NAMALWA (cell line): ENCODE results near the gene SMIM28.

Experiments
- DNase-seq: peaks from one replicate; pipeline ENCODE4 v3.0.0-alpha.2; 2015; ENCODE audit warnings: low spot score

The SMIM28 gene

DNA sequence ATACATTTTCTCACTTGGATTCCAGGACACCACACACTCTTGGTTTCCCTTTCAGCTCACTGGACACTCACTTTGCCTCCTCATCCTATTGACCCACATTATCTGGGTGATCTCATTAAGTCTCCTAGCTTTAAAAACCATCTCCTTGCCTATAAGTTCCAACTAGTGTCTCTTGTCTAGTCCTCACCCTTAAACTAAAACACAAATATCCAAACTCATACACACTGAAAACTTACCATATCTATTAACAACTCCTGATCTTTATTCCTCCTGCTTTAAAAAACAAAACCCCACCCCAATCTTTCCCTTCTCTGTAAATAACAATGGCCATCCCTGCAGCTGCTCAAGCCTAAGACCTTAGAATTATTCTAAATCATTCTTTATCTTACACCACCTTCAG is 3.5 kb upstream of the SMIM28 start:
- DNase-seq = no peak

DNA sequence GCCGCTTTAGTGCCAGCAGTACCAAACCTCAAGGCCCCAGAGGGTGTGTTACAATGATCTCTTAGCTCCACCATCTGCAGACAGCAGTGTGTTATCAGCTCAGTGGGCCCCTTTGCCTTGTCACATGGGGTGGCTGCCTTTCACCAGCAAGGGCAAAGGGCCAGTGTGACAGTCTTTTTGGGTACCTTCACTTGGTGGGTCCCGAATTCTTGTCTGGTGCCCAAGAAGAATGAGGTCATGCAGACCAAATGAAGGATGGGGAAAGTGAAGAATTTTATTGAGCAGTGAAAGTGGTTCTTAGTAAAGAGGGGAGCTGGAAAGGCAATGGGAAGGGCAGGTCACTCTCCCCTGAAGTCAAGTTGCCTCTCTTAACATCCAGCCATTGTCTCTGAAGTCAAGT is 2.9 kb upstream of the SMIM28 start:
- no peak for DNase-seq

DNA sequence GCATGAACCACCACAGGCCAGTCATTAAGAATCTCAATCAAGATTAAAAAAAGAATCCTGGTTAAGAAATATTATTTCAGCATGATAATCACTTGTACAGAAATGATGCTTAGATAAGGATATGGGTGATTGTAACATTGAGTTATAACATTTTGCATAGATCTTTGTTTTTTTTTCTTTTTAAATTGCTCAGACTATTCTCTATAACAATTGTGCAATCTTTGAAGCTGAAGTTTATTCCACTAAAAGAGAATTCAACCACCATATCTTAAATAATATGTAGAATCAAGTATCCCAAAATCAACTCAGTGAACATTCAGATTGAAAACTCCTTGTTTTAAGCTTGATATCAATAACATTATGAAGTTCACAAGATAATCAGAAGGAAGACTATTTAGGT is 663 bp upstream of the SMIM28 start:
- DNase-seq = no peak

DNA sequence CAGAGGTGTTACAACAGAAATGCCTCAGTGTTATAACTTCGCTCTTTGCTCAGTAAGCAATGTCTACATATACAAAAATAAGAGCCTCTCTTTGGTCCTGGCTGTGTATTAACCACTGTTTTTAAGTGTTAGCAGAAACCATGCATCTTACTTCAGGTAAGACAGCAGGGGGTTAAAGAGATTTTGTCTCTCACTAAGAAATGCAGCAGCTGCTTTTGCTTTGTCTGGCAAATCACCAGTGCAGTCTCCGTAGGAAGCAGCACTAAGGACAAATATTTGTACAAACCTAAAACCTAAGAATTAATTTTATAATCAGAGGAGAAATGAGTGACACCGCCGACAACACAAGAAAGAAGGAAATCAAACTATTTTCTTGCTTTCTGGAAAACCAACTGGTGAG is 758 bp downstream of the SMIM28 start:
- DNase-seq = no peak

DNA sequence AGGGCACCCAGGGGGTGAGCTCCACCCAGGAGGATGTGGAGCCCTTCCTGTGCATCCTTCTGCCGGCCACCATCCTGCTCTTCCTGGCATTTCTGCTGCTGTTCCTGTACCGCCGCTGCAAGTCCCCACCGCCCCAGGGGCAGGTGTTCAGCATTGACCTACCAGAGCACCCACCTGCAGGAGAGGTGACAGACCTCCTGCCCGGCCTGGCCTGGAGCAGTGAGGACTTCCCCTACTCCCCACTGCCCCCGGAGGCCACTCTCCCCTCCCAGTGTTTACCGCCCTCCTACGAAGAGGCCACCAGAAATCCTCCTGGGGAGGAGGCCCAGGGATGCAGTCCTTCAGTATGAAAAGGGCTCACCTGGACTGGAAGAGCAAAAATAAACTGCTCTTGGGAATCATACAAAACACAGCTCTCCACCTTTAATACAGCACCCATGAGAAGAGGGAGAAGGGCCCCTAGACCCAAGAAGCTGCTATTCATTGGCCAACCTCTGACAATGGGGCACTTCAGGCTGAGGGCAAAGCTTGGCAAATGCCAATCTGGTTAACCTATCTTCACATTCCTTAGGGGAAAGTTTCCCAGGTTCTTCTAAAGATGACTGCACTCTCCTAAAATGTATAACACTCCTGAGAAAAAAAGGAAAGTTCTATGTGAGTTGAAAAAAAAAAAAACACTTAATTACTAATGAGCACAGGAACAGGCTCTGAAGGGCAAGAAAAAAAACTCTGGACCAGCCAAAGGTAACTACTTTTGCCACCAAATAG is 5.0 kb downstream of the SMIM28 start:
- DNase-seq = no peak

DNA sequence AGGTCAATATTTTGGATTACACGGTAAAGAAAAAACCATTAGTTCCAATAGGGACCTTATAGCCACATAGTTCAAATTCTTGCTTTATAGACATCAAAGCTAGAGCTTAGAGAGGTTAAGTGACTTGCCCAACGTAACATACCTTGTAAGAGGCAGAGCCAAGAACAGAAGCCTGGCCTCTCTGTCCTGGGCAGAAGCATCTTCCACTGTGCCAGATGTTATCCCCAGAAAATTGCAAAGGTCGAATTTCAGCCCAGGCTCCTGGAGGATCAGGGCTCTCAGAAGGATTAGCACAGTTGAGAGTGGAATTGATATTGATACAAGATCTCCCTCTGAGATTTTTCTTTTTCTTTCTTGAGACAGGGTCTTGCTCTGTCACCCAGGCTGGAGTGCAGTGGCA is 6.1 kb downstream of the SMIM28 start:
- DNase-seq = no peak

DNA sequence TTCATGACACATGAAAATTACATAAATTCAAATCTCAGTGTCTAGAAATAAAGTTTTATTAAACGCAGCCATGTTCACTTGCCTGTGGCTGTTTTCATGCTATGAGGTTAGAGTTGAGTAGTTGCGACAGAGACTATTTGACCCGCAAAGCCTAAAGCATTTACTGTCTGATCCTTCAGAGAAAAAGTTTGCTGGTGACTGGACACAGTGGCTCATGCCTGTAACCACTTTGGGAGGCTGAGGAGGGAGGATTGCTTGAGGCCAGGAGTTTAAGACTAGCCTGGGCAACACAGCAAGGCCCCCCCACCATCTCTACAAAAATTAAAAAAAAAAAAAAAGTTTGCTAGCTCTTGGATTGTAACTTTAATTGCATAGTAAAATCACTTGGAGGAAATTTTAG is 9.2 kb downstream of the SMIM28 start:
- no peak for DNase-seq

DNA sequence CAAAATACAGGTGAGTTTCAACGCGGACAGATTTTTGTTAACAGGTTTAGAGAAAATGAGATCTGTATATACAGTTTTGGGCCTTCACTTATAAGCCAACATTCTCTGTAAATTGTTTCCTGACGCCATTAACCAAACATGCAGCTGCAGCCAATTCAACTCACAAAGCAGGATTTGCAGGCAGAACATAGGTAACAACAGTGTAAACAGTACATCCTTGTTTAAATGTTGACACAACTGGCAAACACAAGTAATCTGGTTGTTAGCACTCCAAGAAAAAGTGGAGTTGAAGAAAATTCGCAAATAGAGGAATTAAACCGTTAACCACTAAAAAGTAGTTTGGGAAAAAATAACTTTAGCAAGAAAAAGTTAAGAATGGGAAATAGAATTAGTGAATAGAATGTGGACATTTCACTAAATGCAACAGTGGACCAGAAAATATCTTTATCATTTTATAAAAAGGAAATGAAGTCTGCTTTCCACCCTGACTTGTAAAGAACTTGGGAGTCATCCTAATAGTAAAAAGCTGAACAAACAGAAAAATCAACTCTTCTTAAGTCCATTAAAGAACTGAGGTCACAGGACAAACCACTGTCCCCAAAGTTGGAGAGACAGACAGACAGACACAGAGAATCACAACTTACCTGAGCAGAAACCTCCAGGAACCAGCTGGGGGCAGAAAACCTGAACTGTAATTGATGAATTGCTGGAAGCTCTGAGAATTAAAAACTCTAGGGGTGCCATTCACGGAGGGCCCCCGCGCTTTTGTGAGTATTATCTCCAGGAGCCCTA is 10.1 kb downstream of the SMIM28 start:
- DNase-seq = no peak

DNA sequence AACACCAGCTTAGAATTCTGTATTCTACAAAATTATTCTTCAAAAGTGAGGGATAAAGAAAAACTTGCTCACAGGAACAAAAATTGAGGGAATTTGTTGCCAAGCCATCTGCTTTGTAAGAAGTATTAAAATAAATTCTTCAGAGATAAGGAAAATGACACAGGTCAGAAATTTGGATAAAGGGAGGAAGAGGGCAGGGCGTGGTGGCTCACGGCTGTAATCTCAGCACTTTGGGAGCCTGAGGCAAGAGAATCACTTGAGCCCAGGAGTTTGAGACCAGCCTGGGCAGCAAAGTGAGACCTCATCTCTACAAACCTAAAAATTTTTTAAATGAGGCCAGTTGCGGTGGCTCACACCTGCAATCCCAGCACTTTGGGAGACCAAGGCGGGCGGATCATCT is 11.8 kb downstream of the SMIM28 start:
- DNase-seq = no peak

DNA sequence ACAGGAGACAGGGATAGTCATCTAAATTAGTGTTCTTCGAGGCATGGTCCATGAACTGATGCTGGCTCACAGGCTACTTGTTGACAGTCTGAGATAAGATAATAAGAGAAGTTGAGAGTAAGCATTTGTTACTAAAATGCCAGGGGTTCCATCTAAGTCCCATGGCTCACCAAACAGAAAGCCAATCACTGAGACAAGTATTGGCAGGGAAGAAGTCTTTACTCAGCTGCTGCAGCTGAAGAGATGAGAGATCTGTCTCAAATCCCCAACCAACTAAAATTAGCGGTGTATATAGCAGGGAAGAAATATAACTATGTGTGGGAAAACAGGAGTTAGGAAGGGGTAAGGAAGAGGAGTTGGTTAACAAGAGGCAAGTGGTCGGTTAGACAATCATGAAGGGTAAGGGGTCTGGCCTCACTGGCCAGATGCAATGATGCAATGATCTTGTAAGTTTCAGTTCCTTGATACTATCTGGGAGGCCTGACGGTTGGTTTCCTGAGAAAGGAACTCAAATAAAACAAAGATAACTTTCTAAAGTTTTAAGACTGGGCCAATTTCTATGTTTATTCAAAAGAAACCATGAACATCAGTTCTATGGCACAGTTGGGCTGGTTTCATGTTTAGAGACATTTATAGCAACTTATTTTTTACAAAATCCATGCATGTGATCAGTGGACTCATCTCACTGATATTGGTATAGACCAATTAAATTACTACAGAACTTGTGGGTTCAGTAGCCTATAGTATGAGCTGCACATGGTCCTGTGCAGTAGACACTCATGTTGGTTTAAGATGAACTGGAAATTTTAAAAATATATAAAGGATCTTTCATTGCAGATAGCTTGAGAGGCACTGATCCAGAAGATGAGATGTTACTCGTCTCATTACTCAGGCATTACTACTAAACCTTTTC is 16.4 kb downstream of the SMIM28 start:
- peak; percentile 50 for DNase-seq

DNA sequence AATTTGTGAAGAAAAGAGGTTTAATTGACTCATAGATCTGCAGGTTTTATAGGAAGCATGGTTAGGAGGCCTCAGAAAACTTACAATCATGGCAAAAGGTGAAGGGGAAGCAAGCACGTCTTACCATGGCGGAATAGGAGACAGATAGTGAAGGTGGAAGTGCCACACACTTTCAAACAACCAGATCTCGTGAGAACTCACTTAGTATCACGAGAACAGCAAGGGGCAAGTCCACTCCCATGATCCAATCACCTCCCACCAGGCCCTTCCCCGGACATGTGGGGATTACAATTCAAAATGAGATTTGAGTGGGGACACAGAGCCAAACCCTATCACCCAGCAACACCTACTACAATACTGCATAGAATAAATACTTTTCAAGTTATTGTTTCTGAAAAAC is 19.0 kb downstream of the SMIM28 start:
- DNase-seq = no peak

DNA sequence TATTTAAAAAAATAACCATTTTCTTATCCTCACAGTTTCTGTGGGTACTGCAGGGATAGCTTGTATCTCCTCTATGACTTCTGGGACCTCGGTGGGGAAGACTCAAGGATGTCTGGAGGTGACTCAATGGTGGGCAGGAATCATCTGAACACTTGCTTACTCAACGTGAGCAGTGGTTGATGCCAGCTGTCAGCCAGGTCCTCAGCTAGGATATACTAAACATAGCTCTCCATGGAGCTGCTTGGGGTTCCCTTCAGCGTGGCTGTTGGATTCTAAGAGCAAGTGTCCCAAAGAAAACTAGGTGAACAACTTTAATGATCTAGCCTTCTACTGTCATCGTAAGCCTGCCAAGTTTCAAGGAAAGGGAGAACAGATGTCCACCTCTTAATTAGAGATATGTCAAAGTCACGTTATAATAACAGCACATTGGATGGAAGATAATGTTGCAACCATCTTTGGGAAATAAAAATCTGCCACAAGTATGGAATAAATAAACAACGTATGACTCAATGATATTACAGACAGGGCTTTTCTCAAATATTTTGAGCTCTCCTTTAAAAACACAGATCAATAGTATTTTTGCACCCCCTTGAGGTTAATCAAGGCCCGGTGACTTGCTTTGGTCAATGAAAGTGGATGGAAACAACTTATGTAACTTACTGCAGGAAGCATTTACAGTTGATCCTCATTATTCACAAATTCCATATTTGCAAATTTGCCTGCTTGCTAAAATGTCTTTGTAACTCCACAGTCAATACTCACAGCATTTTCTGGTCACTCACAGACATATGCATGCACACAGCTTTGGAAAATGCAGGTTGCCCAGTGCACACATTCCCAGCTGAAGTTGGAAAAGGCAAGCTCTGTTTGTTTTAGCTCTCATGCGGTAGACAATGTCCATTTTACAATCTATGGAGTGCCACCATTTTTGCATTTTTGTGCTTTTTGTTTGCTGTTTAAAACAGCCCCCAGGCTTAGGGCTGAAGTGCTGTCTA is 19.7 kb downstream of the SMIM28 start:
- DNase-seq = no peak

DNA sequence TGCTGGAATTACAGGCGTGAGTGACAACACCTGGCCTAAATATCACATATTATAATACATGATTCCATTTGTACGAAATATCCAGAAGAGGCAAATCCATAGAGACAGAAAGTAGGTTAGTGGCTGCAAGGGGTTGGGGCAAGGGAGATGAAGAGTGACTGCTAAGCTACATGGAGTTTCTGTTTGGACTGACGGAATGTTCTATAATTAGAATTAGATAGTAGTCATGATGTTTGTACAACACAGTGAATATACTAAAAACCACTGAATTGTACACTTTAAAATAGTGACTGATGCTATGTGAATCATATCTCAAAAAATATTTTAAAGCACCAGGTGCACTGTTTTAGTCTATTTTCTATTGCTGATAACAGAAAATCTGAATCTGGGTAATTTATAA is 22.6 kb downstream of the SMIM28 start:
- DNase-seq = no peak

DNA sequence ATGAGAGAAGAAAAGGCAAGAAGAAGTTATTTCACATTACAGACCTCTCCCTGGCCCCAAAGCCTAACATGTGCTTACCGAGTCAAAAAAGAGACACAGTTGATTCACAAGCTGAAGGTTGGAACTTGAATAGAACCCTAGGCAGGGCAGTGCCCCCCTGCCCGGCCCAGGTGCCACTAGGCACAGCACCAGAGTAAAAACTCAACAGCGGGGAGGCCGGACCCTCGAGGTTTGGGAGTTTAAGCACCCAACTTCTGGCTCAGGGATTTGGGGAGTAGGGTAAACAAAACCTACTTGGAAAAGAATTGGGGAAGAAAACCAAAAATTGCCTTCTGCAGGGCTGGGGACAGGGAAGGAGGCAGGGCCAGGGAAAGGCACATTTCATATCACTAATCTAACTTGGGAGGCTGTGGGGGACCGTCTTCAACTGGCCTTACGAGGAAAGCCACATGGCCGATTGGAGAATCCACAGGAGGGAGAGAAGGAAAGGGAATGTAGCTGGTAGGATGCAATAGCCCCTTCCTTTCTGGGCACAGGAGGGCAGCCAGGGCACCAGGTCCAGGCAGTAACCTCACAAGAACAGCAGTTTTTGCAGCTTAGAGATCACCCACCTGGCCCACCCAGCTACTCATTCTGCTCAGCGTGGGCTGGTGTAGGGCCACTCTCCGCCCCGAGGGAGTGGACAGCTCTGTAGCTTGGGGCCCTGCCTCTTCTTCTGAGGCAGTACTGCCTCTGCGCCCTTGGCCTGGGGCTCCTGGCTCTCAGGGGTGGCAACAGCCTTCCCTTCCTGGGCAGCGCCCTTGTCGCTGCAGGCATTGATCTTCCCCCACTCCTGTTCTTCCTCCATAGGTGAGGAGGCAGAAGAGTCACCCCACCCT is 24.5 kb downstream of the SMIM28 start:
- no peak for DNase-seq

DNA sequence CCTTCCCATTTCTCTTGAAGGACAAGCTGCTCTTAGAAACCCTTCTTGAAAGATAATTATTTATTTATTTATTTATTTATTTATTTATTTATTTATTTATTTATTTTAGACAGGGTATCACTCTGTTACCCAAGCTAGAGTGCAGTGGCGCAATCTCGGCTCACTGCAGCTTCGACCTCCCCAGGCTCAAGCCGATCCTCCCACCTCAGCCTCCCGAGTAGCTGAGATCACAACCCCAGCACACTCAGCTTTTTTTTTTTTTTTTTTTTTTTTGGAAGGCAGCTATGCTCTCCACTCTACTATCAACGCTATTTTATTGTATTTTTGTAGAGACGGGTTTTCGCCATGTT is 25.1 kb downstream of the SMIM28 start:
- DNase-seq = no peak

DNA sequence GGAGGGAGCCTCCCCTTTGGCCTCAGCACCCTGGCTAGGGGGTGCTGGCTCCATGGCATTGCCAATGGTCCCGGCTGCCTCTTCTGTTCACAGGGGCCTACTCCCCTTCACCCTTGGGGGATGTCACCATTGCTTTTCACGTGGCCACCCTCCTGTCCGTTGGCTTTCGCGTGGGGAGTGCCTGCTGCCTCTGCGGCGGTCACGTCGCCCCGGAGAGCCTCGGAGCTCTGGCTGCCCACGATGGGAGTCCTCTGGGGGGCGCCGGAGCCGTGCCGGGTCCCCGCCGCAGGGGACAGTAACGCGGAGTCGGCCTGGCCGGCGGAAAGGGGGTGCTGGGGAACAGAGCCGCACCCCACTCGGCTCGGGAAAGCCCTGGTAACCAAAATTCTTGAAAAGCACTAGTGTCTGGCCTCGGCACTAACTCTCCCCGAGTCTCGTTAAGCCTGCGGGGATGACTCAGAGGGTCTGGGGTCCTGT is 25.7 kb downstream of the SMIM28 start:
- peak; percentile 20 for DNase-seq

DNA sequence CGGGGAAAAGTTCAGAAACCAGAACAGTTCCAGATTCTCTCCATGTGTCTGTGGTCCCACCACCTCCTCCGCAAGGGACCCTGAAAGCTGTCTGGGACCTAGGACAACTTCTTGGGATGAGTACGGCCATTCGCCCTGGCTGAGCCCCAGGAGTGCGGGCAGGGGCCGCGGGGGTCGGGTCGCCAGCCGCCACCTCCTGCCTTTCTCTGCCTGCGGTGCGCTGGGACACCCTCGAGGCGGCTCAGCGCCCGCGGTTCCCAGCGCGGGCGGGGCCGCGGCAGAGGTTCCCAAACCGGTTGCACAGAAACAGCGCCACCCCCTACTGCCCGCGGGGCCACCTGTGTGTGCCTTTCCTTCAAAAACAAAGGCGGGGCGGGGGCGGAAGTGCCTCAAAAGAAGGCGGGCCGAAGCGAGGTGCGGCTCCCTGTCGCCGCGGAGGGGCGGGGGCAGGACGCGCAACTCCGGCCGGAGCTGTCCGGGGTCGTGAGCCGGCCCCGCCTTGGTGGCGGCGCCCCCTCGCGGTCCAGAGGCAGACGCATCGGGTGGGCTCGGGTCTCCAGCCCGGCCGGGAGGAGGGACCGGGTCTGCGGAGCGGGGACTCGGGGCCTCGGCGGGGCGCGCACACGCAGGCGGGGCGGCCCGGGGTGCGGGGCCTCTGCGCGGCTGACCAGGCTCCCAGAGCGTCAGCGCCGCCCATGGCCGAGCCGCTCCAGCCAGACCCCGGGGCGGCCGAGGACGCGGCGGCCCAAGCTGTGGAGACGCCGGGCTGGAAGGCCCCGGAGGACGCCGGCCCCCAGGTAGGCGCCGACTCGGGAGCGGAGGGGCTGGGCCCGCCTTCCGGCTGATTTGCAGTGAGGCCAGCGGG is 26.3 kb downstream of the SMIM28 start, which contains the start of gene HEBP2:
TSS of gene HEBP2 (plus strand) at position 423 of the 865 bp plus-strand sequence. CDS start at position 696, 273 bp downstream.
- DNase-seq = peak; percentile 94

DNA sequence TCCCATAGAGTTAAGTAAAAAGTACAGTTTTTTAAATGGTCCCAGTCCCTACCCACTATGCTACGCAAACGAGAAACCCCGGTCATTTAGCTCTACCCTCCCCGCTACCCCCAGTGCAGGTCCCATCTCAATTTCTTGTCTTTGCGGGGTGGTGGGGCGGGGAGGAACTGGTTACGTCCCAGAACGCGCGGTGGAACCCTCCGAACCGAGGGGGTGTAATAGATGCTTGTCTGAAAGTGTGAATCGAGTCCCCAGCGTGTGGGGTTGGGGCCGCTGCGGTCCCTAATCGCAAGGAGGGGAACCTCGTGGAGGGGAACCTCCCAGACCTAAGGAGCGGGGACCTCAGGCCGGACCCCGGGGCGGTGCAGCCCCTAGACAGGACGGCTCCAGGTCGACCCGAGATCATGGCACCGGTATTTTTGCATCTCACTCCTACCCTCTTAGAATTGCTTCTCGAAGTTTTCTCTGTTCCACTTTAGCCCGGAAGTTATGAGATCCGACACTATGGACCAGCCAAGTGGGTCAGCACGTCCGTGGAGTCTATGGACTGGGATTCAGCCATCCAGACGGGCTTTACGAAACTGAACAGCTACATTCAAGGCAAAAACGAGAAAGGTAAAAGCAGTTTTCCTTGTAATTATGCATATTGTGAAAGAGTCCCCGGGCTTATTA is 27.1 kb downstream of the SMIM28 start:
- no peak for DNase-seq
